Cardiac muscle cell (in vitro differentiated cells and primary cell): ENCODE measurements around the gene RPS15. TPM values are rescaled to one million over a fixed set of nuclear protein-coding genes. Genes with fewer than 3 reads are reported as not detected.
A peak's percentile ranks its signal among the peaks of the same experiment; 100 is the strongest.

Experiments used
- DNase-seq, 2 donors: peaks; one replicate each; pipeline versions ENCODE4 v3.0.0 to v3.0.0-alpha.2; 2010 to 2017; ENCODE audit warnings: low read depth in 1 of 2, low spot score in 1 of 2
- H3K27ac ChIP-seq: fragments of 200-600 bp; sonication (generic); 2 replicates; pipeline ENCODE4 v1.5.1; 2016
- H3K27me3 ChIP-seq: fragments of 200-600 bp; sonication (generic); 2 replicates; pipeline ENCODE4 v1.6.0; 2016; ENCODE audit warnings: control low read depth
- H3K36me3 ChIP-seq: fragments of 200-600 bp; sonication (generic); 2 replicates; pipeline ENCODE4 v1.5.1; 2016; ENCODE audit warnings: control low read depth
- H3K4me1 ChIP-seq: fragments of 200-600 bp; sonication (generic); 2 replicates; pipeline ENCODE4 v1.8.1; 2017; ENCODE audit warnings: low read depth, mild to moderate bottlenecking, mixed run types
- H3K4me3 ChIP-seq: fragments of 200-600 bp; sonication (generic); 2 replicates; pipeline ENCODE4 v1.5.1; 2016; ENCODE audit warnings: mild to moderate bottlenecking
- H3K9me3 ChIP-seq: fragments of 200-600 bp; sonication (generic); 2 replicates; pipeline ENCODE4 v1.5.1; 2017; ENCODE audit warnings: low read depth, mild to moderate bottlenecking, control low read depth
- CTCF ChIP-seq: IDR thresholded peaks from 2 replicates; pipeline ENCODE4 v1.5.1; 2012; ENCODE audit warnings: low read depth, mild to moderate bottlenecking, low read length
- polyA plus RNA-seq: library from polyadenylated mRNA; unstranded; fragments of >200 nt; fragmentation: Nextera tagmentation; extraction: Ambion mirVana; gene quantifications from 2 replicates; pipeline ENCODE4 v1.2.1, GENCODE V29; 2016
- total RNA-seq: library from RNA; depleted of rRNA; stranded (reverse); fragments of >200 nt; gene quantifications from 2 replicates; pipeline ENCODE4 v1.2.3, GENCODE V29; 2016

Gene RPS15
- total and polyA plus RNA-seq, 2 experiments from 2014 or later: 1,129 to 6,817 TPM

- Histone ChIP-seq H3K9me3 (no peaks in the 10 kb centered on the region), H3K4me3 (no peak overlapping the region), H3K36me3 (no peaks in the 10 kb centered on the region), H3K27ac (no peak overlapping the region), H3K27me3 (peaks cover 82% of the 10 kb centered on the region), H3K4me1 (peaks cover 12% of the 10 kb centered on the region)
- DNase-seq: peak in 1 of 2 donors; percentile 32
- TF ChIP-seq CTCF: no peak
These were observed 28.4 kb downstream of the RPS15 start for GRCh38 chr19:1466461-1467214.

- Histone ChIP-seq H3K36me3 (no peaks in the 10 kb centered on the region), H3K9me3 (no peaks in the 10 kb centered on the region), H3K27ac (no peak overlapping the region), H3K4me3 (no peak overlapping the region), H3K4me1 (peaks cover 12% of the 10 kb centered on the region), H3K27me3 (peaks cover 87% of the 10 kb centered on the region)
- DNase-seq: no peak
- no peak for TF ChIP-seq CTCF
These were observed 29.0 kb downstream of the RPS15 start for GRCh38 chr19:1467215-1467489.

- no peak overlapping the region for H3K27ac ChIP-seq
- DNase-seq: no peak
- peaks cover 12% of the 10 kb centered on the region for H3K4me1 ChIP-seq
- TF ChIP-seq CTCF: no peak
- H3K36me3 ChIP-seq: no peaks in the 10 kb centered on the region
- H3K9me3 ChIP-seq: no peaks in the 10 kb centered on the region
- H3K4me3 ChIP-seq: no peak overlapping the region
- peaks cover 93% of the 10 kb centered on the region for H3K27me3 ChIP-seq
These were observed 29.5 kb downstream of the RPS15 start for GRCh38 chr19:1467490-1468273.

- H3K4me3 ChIP-seq: peak overlapping the region; percentile 14
- no peaks in the 10 kb centered on the region for H3K36me3 ChIP-seq
- no peak for TF ChIP-seq CTCF
- no peak for DNase-seq
- peaks cover 12% of the 10 kb centered on the region for H3K4me1 ChIP-seq
- H3K27ac ChIP-seq: no peak overlapping the region
- H3K9me3 ChIP-seq: no peaks in the 10 kb centered on the region
- H3K27me3 ChIP-seq: peaks cover 99% of the 10 kb centered on the region
These were observed 30.2 kb downstream of the RPS15 start for GRCh38 chr19:1468274-1468820.

GRCh38 chr19:1468821-1469254, 30.6 kb downstream of the RPS15 start:
- peak overlapping the region; percentile 14 for H3K4me3 ChIP-seq
- no peak for TF ChIP-seq CTCF
- H3K27me3 ChIP-seq: peaks cover 100% of the 10 kb centered on the region
- H3K36me3 ChIP-seq: no peaks in the 10 kb centered on the region
- H3K27ac ChIP-seq: no peak overlapping the region
- no peaks in the 10 kb centered on the region for H3K9me3 ChIP-seq
- H3K4me1 ChIP-seq: peaks cover 12% of the 10 kb centered on the region
- DNase-seq: peak in 1 of 2 donors; percentile 56
